B cell (primary cell): ENCODE results near the gene KIF23.

Source experiments
- CTCF ChIP-seq: fragments of 200-600 bp; IDR thresholded peaks from one replicate; pipeline ENCODE4 v1.8.0; 2022; ENCODE audit warnings: antibody characterized with exemption, mild to moderate bottlenecking
- EZH2 ChIP-seq: IDR thresholded peaks from 2 replicates; pipeline ENCODE4 v1.6.1; 2012; ENCODE audit warnings: borderline replicate concordance, low read depth, mild to moderate bottlenecking, moderate library complexity, low read length; ENCODE audit not compliant: insufficient read depth, poor library complexity, severe bottlenecking

- no peak for TF ChIP-seq CTCF
- TF ChIP-seq EZH2 = no peak
Measured at GRCh38 chr15:69450968-69451695, 37.0 kb downstream of the KIF23 start.
